Measurements from ENCODE around the gene LRRC4.
A peak's percentile ranks its signal among the peaks of the same experiment; 100 is the strongest.

The LRRC4 gene

GRCh38 chr7:128066858-128067257 lies 35.6 kb upstream of the LRRC4 start:
- no peak for TF ChIP-seq POLR2AphosphoS5 (IDR thresholded peaks at IDR 0.05; ENCODE audit: borderline replicate concordance, low read depth, low read length)
- no peak for TF ChIP-seq FOXP2 (optimal IDR thresholded peaks at IDR 0.05; ENCODE audit: control extremely low read depth, extremely low read length, insufficient read depth)
- TF ChIP-seq EZH2 (IDR thresholded peaks at IDR 0.05) = no peak
- peaks cover 8% of the 10 kb centered on the region; the same call in 1 of the 2 replicates for H3K36me3 ChIP-seq (ENCODE audit: insufficient read depth, low read length)

GRCh38 chr7:128066395-128066794 lies 35.2 kb upstream of the LRRC4 start:
- Histone ChIP-seq H3K9me3 (ENCODE audit: low read depth, low read length) (no peaks in the 10 kb centered on the region), H3K9ac (ENCODE audit: insufficient read length) (no peak overlapping the region), H3K36me3 (ENCODE audit: insufficient read depth, low read length) (peaks cover 8% of the 10 kb centered on the region; the same call in 1 of the 2 replicates), H3K4me3 (no peak overlapping the region), H3K27ac (no peak overlapping the region)
- TF ChIP-seq POLR2AphosphoS5 (IDR thresholded peaks at IDR 0.05; ENCODE audit: borderline replicate concordance, low read depth, low read length) (no peak), EZH2 (IDR thresholded peaks at IDR 0.05) (no peak), FOXP2 (optimal IDR thresholded peaks at IDR 0.05; ENCODE audit: control extremely low read depth, extremely low read length, insufficient read depth) (no peak)
- no peak for DNase-seq (ENCODE audit: low read depth, low spot score)

More at GRCh38 chr7:128066858-128067257, 35.6 kb upstream of the LRRC4 start:
- no peak for DNase-seq (ENCODE audit: low read depth, low spot score)
- Histone ChIP-seq H3K4me3 (no peak overlapping the region), H3K9ac (ENCODE audit: insufficient read length) (no peak overlapping the region), H3K9me3 (ENCODE audit: low read depth, low read length) (no peaks in the 10 kb centered on the region), H3K27ac (no peak overlapping the region)

- Histone ChIP-seq H3K36me3 (ENCODE audit: insufficient read depth, low read length) (peaks cover 4% of the 10 kb centered on the region; the same call in 1 of the 2 replicates), H3K4me3 (0 out of 2 replicates have a peak overlapping the region, but pooled peaks have one; percentile 24), H3K9me3 (ENCODE audit: low read depth, low read length) (no peaks in the 10 kb centered on the region), H3K27ac (peak overlapping the region; percentile 84), H3K9ac (ENCODE audit: insufficient read length) (no peak overlapping the region)
- peak; percentile 51 for DNase-seq (ENCODE audit: low read depth, low spot score)
- TF ChIP-seq FOXP2 (optimal IDR thresholded peaks at IDR 0.05; ENCODE audit: control extremely low read depth, extremely low read length, insufficient read depth) (peak; percentile 85), EZH2 (IDR thresholded peaks at IDR 0.05) (no peak), POLR2AphosphoS5 (IDR thresholded peaks at IDR 0.05; ENCODE audit: borderline replicate concordance, low read depth, low read length) (no peak)
Measured at GRCh38 chr7:128065872-128066271, 34.6 kb upstream of the LRRC4 start.

GRCh38 chr7:128063088-128063487 lies 31.9 kb upstream of the LRRC4 start:
- Histone ChIP-seq H3K9me3 (ENCODE audit: low read depth, low read length) (no peaks in the 10 kb centered on the region), H3K9ac (ENCODE audit: insufficient read length) (no peak overlapping the region), H3K27ac (no peak overlapping the region), H3K4me3 (no peak overlapping the region), H3K36me3 (ENCODE audit: insufficient read depth, low read length) (no peaks in the 10 kb centered on the region)
- TF ChIP-seq POLR2AphosphoS5 (IDR thresholded peaks at IDR 0.05; ENCODE audit: borderline replicate concordance, low read depth, low read length) = no peak
- no peak for TF ChIP-seq FOXP2 (optimal IDR thresholded peaks at IDR 0.05; ENCODE audit: control extremely low read depth, extremely low read length, insufficient read depth)
- TF ChIP-seq EZH2 (IDR thresholded peaks at IDR 0.05) = no peak
- DNase-seq (ENCODE audit: low read depth, low spot score) = no peak

GRCh38 chr7:128060018-128060417 lies 28.8 kb upstream of the LRRC4 start:
- H3K36me3 ChIP-seq (ENCODE audit: insufficient read depth, low read length) = no peaks in the 10 kb centered on the region
- DNase-seq (ENCODE audit: low read depth, low spot score) = no peak

GRCh38 chr7:128059143-128059988 lies 28.1 kb upstream of the LRRC4 start:
- DNase-seq (ENCODE audit: low read depth, low spot score) = no peak
- no peaks in the 10 kb centered on the region for H3K9me3 ChIP-seq (ENCODE audit: low read depth, low read length)
- no peak overlapping the region for H3K9ac ChIP-seq (ENCODE audit: insufficient read length)
- no peaks in the 10 kb centered on the region for H3K36me3 ChIP-seq (ENCODE audit: insufficient read depth, low read length)
- TF ChIP-seq POLR2AphosphoS5 (IDR thresholded peaks at IDR 0.05; ENCODE audit: borderline replicate concordance, low read depth, low read length) (no peak), EZH2 (IDR thresholded peaks at IDR 0.05) (no peak), FOXP2 (optimal IDR thresholded peaks at IDR 0.05; ENCODE audit: control extremely low read depth, extremely low read length, insufficient read depth) (no peak)
- no peak overlapping the region for H3K27ac ChIP-seq
- H3K4me3 ChIP-seq = no peak overlapping the region

More at GRCh38 chr7:128060018-128060417, 28.8 kb upstream of the LRRC4 start:
- Histone ChIP-seq H3K9ac (ENCODE audit: insufficient read length) (no peak overlapping the region), H3K9me3 (ENCODE audit: low read depth, low read length) (no peaks in the 10 kb centered on the region), H3K27ac (no peak overlapping the region), H3K4me3 (no peak overlapping the region)
- TF ChIP-seq FOXP2 (optimal IDR thresholded peaks at IDR 0.05; ENCODE audit: control extremely low read depth, extremely low read length, insufficient read depth) (no peak), EZH2 (IDR thresholded peaks at IDR 0.05) (no peak), POLR2AphosphoS5 (IDR thresholded peaks at IDR 0.05; ENCODE audit: borderline replicate concordance, low read depth, low read length) (no peak)

GRCh38 chr7:128057909-128058308 lies 26.7 kb upstream of the LRRC4 start:
- no peaks in the 10 kb centered on the region for H3K9me3 ChIP-seq (ENCODE audit: low read depth, low read length)
- TF ChIP-seq POLR2AphosphoS5 (IDR thresholded peaks at IDR 0.05; ENCODE audit: borderline replicate concordance, low read depth, low read length) = no peak
- no peak for TF ChIP-seq FOXP2 (optimal IDR thresholded peaks at IDR 0.05; ENCODE audit: control extremely low read depth, extremely low read length, insufficient read depth)
- no peak for TF ChIP-seq EZH2 (IDR thresholded peaks at IDR 0.05)
- no peak overlapping the region for H3K4me3 ChIP-seq
- no peak overlapping the region for H3K9ac ChIP-seq (ENCODE audit: insufficient read length)
- H3K27ac ChIP-seq = no peak overlapping the region
- H3K36me3 ChIP-seq (ENCODE audit: insufficient read depth, low read length) = no peaks in the 10 kb centered on the region
- DNase-seq (ENCODE audit: low read depth, low spot score) = no peak

GRCh38 chr7:128056901-128057300 lies 25.7 kb upstream of the LRRC4 start:
- H3K4me3 ChIP-seq = no peak overlapping the region
- H3K36me3 ChIP-seq (ENCODE audit: insufficient read depth, low read length) = no peaks in the 10 kb centered on the region
- H3K27ac ChIP-seq = no peak overlapping the region
- no peak for DNase-seq (ENCODE audit: low read depth, low spot score)
- no peak overlapping the region for H3K9ac ChIP-seq (ENCODE audit: insufficient read length)
- no peaks in the 10 kb centered on the region for H3K9me3 ChIP-seq (ENCODE audit: low read depth, low read length)
- no peak for TF ChIP-seq FOXP2 (optimal IDR thresholded peaks at IDR 0.05; ENCODE audit: control extremely low read depth, extremely low read length, insufficient read depth)
- TF ChIP-seq POLR2AphosphoS5 (IDR thresholded peaks at IDR 0.05; ENCODE audit: borderline replicate concordance, low read depth, low read length) = no peak
- no peak for TF ChIP-seq EZH2 (IDR thresholded peaks at IDR 0.05)

Data from SK-N-MC (cell line).